Kidney (tissue), 14 donors: ENCODE data around the gene KCNK13. TPM values are rescaled to one million over a fixed set of nuclear protein-coding genes. Genes with fewer than 3 reads are reported as not detected.

ENCODE experiments used
- DNase-seq, 5 donors: peaks; one replicate each; pipeline ENCODE4 v3.0.0-alpha.2; 2013 to 2020
- FAIRE-seq: peaks from 2 replicates; lab custom pipeline; 2012; peaks lifted over from hg19 to GRCh38; lab: Jason Lieb, UNC
- H3K27ac ChIP-seq, 2 donors: one replicate each; pipeline ENCODE4 v1.7.0; 2013; ENCODE audit warnings: low read depth in 2 of 2, low read length in 2 of 2, inconsistent platforms in 1 of 2
- H3K27me3 ChIP-seq: one replicate; pipeline ENCODE4 v1.7.1; 2013; ENCODE audit warnings: low read length, inconsistent platforms; ENCODE audit not compliant: control insufficient read depth, insufficient read depth
- H3K36me3 ChIP-seq, 3 donors: one replicate each; pipeline versions ENCODE4 v1.7.0 to v1.7.1; 2013; ENCODE audit warnings: low read length in 3 of 3, control low read depth in 1 of 3, inconsistent platforms in 1 of 3; ENCODE audit not compliant: insufficient read depth in 3 of 3, control insufficient read depth in 2 of 3
- H3K4me1 ChIP-seq, 3 donors: one replicate each; pipeline versions ENCODE4 v1.7.0 to v1.7.1; 2013; ENCODE audit warnings: low read length in 3 of 3, inconsistent platforms in 1 of 3, low read depth in 1 of 3; ENCODE audit not compliant: control insufficient read depth in 2 of 3, insufficient read depth in 2 of 3
- H3K4me3 ChIP-seq, 3 donors: one replicate each; pipeline versions ENCODE4 v1.7.0 to v1.8.1; 2013; ENCODE audit warnings: low read length in 3 of 3, control low read depth in 1 of 3, inconsistent platforms in 1 of 3
- H3K9ac ChIP-seq, 3 donors: one replicate each; pipeline versions ENCODE4 v1.7.0 to v1.7.1; 2013; ENCODE audit warnings: low read length in 3 of 3, control low read depth in 1 of 3, inconsistent platforms in 1 of 3
- H3K9me3 ChIP-seq, 3 donors: one replicate each; pipeline versions ENCODE4 v1.7.0 to v1.7.1; 2013; ENCODE audit warnings: low read length in 3 of 3, control low read depth in 1 of 3, inconsistent platforms in 1 of 3; ENCODE audit not compliant: control insufficient read depth in 2 of 3, insufficient read depth in 1 of 3
- intact Hi-C: fragments of 100-400 bp; cut with DNase I; formaldehyde crosslinking; loops from one replicate; pipeline ENCODE4 v1.11.1; 2022
- polyA plus RNA-seq: library from polyadenylated mRNA; stranded (reverse); fragments of 350-450 nt; fragmentation: Illumina TruSeq; extraction: RNeasy Lipid Tissue Mini Kit (QIAGEN cat#74804); gene quantifications from one replicate; pipeline ENCODE4 v1.2.3, GENCODE V29; 2014; ENCODE audit warnings: low read depth, low replicate concordance; ENCODE audit not compliant: insufficient read depth
- total RNA-seq: library from RNA; stranded (reverse); fragmentation: NEBNext Ultra II Directional; extraction: Animal tissue kit (Norgen Biotek cat#: 25700); gene quantifications from one replicate; pipeline ENCODE4 v1.2.1, GENCODE V29; 2021
- TF ChIP-seq, protein P1 (sequence below): IDR thresholded peaks from 3 replicates; pipeline ENCODE4 v1.5.1; 2012; ENCODE audit warnings: mild to moderate bottlenecking, moderate library complexity, borderline replicate concordance; ENCODE audit not compliant: insufficient read depth; ENCODE audit errors: extremely low read depth
- donor health status: control.
- donor health status: control.
- donor health status: control.
- donor health status: control.
- donor health status: control.
- donor health status: DM: yes; HTN: yes; CAD: no.
- donor health status: Normal renal cell carcinoma (clear cell type).

KCNK13 gene
- total and polyA plus RNA-seq, 2 donors from 2014 or later, result 1.4 to 6.3 TPM

- no peak overlapping the region for H3K9ac ChIP-seq
- intact Hi-C loops, result no loop called here
- DNase-seq (no peak), FAIRE-seq (no peak)
- TF ChIP-seq, protein P1, sequence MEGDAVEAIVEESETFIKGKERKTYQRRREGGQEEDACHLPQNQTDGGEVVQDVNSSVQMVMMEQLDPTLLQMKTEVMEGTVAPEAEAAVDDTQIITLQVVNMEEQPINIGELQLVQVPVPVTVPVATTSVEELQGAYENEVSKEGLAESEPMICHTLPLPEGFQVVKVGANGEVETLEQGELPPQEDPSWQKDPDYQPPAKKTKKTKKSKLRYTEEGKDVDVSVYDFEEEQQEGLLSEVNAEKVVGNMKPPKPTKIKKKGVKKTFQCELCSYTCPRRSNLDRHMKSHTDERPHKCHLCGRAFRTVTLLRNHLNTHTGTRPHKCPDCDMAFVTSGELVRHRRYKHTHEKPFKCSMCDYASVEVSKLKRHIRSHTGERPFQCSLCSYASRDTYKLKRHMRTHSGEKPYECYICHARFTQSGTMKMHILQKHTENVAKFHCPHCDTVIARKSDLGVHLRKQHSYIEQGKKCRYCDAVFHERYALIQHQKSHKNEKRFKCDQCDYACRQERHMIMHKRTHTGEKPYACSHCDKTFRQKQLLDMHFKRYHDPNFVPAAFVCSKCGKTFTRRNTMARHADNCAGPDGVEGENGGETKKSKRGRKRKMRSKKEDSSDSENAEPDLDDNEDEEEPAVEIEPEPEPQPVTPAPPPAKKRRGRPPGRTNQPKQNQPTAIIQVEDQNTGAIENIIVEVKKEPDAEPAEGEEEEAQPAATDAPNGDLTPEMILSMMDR, result no peak
- H3K27ac ChIP-seq, result no peak overlapping the region
- no peak overlapping the region for H3K4me3 ChIP-seq
- H3K9me3 ChIP-seq, result no peaks in the 10 kb centered on the region
- H3K4me1 ChIP-seq, result no peaks in the 10 kb centered on the region
- H3K36me3 ChIP-seq, result no peaks in the 10 kb centered on the region
- H3K27me3 ChIP-seq, result no peaks in the 10 kb centered on the region
Measured at GRCh38 chr14:90179357-90179756, 117.6 kb downstream of the KCNK13 start.

- no peaks in the 10 kb centered on the region for H3K4me1 ChIP-seq
- intact Hi-C loops, result no loop called here
- H3K36me3 ChIP-seq, result no peaks in the 10 kb centered on the region
- H3K9ac ChIP-seq, result no peak overlapping the region
- FAIRE-seq, result no peak
- H3K9me3 ChIP-seq, result no peaks in the 10 kb centered on the region
- H3K27me3 ChIP-seq, result no peaks in the 10 kb centered on the region
- H3K4me3 ChIP-seq, result no peak overlapping the region
- DNase-seq, result no peak
- TF ChIP-seq, protein P1, result no peak
- H3K27ac ChIP-seq, result no peak overlapping the region
Measured at GRCh38 chr14:90179809-90180779, 118.3 kb downstream of the KCNK13 start.

DNA sequence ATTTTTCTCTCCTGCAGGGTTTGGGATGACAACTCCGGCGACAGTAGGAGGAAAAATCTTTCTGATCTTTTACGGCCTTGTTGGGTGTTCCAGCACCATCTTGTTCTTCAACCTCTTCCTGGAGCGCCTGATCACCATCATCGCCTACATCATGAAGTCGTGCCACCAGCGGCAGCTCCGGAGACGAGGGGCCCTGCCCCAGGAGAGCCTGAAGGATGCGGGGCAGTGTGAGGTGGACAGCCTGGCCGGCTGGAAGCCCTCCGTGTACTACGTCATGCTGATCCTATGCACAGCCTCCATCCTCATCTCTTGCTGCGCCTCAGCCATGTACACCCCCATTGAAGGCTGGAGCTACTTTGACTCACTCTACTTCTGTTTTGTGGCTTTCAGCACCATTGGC lies 122.3 kb downstream of the KCNK13 start:
- H3K9ac ChIP-seq, result no peak overlapping the region
- no peaks in the 10 kb centered on the region for H3K27me3 ChIP-seq
- intact Hi-C loops, result no loop called here
- no peaks in the 10 kb centered on the region for H3K36me3 ChIP-seq
- no peak overlapping the region for H3K27ac ChIP-seq
- no peaks in the 10 kb centered on the region for H3K4me1 ChIP-seq
- no peak overlapping the region for H3K4me3 ChIP-seq
- H3K9me3 ChIP-seq, result no peaks in the 10 kb centered on the region
- DNase-seq (no peak), FAIRE-seq (no peak)
- TF ChIP-seq, protein P1, result no peak
